Activated T-cell treated with anti-CD3 and anti-CD28 coated beads for 4 hours (primary cell): ENCODE data around the gene SDCCAG8.

Source experiments
- DNase-seq: peaks from one replicate; pipeline ENCODE4 v3.0.0-alpha.2; 2020

Gene SDCCAG8

GRCh38 chr1:243510928-243511327 lies 255.1 kb downstream of the SDCCAG8 start:
- no peak for DNase-seq

- DNase-seq = no peak
These were observed 258.1 kb downstream of the SDCCAG8 start for GRCh38 chr1:243513726-243514491.

GRCh38 chr1:243514927-243515326 lies 259.1 kb downstream of the SDCCAG8 start:
- DNase-seq = no peak

DNA sequence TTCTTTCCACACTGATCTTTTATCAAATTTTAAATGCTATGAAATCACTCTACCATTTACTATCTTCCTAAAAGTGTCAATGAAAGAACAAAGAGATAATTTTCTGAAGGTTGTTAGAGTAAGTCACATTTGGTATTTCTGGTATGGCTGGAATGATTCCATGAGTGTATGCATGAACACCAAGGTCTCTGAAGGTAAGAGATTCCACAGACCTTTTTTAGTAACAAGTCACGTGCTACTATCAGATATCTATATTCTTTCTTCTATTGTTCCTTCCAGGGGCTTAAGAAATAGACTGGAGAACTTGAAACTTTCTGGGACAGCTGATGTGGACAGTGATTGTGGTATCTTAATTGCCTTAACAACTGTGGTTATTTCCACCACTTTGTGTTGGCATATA lies 265.0 kb downstream of the SDCCAG8 start:
- DNase-seq = no peak

DNA sequence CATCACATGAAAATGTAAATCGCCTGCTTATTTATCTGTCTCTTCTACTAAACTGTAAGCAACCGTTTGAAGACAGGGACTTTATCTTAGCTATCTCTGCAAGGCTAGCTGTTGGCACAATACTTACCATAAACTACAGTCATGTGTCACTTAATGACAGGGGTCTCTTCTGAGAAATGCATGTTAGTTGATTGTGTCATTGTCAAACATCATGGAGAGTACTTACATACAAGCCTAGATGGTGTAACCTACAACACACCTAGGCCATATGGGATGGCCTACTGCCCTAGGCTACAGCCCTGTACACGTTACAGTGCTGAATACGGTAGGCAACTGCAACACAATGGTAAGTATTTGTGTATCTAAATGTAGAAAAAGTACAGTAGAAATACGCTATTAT lies 267.9 kb downstream of the SDCCAG8 start:
- DNase-seq = no peak

- DNase-seq = no peak
These were observed 269.2 kb downstream of the SDCCAG8 start for GRCh38 chr1:243525085-243525487.

- DNase-seq = no peak
These were observed 270.3 kb downstream of the SDCCAG8 start for GRCh38 chr1:243526180-243526579.

GRCh38 chr1:243528459-243529121 lies 272.7 kb downstream of the SDCCAG8 start:
- no peak for DNase-seq

GRCh38 chr1:243529512-243529911 lies 273.7 kb downstream of the SDCCAG8 start:
- DNase-seq = no peak

- no peak for DNase-seq
These were observed 279.2 kb downstream of the SDCCAG8 start for GRCh38 chr1:243535014-243535413.

GRCh38 chr1:243539636-243540035 lies 283.8 kb downstream of the SDCCAG8 start:
- DNase-seq = no peak

DNA sequence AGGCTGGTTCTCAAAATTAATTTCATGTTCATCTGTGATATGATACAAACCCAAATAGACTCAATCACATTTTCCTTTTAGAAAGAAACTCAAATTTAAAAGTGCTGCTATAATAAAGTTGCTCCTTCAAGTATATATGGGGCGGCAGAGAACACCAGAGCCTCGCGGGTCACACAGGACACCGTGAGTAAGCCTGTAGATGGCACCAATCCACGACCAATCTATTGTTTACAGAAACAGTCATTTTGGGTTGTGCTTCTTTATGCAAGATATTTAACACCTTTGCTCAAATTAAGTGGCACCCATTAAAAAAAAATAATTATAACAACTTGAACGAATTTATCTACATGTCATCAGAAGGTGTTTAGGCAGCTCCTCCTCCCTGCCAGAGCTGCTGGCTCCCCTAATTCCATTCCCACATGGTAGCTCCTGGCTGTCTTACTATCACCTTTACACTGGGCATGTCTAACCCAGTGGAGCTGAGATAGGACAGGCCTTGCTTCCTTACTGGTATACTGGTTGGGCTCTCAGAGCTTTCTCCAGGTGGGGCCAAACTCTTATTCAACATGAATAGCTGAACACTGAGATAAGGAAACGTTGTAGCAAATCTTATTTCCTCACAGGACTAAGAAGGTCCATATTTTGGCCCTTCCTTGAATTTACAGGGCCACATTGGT lies 287.0 kb downstream of the SDCCAG8 start:
- DNase-seq = no peak

- no peak for DNase-seq
These were observed 287.7 kb downstream of the SDCCAG8 start for GRCh38 chr1:243543501-243543900.

DNA sequence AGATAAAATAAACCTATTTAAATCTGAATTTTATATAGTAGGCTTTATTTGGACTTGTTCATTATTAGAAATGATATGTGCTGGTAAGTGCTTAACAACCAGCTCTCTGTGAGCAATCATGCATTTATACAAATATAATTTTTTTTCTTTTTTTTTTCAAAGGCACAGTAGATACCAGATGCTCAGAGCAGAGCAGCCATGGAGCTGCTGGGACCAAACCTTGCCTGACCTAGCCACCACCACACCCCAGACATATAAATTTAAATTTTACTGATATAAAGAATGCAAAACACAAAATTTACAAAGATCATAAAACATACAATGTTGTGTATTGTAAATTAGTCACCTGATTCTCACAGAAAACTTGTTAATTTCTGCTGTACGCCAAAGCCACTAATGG lies 290.6 kb downstream of the SDCCAG8 start:
- DNase-seq = no peak

DNA sequence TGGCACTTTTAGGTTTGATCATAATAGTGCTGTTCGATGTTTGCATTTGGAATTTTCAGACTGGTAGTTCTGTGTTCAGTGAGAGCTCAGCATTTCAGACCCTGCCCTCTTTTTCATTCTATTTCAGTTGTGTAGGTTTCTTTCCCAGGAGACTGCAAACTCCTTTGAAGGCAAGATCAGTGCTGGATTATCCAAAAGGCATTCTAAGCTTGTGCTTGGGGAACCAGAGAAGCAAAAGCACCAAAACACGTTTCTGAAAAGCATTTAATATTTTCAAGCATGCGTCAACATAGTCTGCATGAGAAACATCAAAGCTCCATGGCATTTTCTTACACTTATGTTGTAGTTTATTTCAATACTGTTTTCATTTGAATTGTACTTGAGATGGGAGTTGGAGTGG lies 292.1 kb downstream of the SDCCAG8 start:
- DNase-seq = no peak

GRCh38 chr1:243548516-243548915 lies 292.7 kb downstream of the SDCCAG8 start:
- no peak for DNase-seq

GRCh38 chr1:243549108-243549507 lies 293.3 kb downstream of the SDCCAG8 start:
- no peak for DNase-seq
